MCF 10A (cell line): Measurements from ENCODE around the gene SSX2IP. TPM values are rescaled to one million over a fixed set of nuclear protein-coding genes. Genes with fewer than 3 reads are reported as not detected.
A peak's percentile ranks its signal among the peaks of the same experiment; 100 is the strongest.

Source experiments
- BruUV-seq: library from RNA; stranded (reverse); fragments of 400-500 nt; replicated peaks from 2 replicates; lab custom pipeline; 2021; lab: Mats Ljungman, UMichigan
- CTCF ChIA-PET: fragments of 300-600 bp; sonication (Branson Sonifier 250); formaldehyde crosslinking; extraction: SDS; loops from one replicate; lab custom pipeline; 2021; ENCODE audit warnings: antibody characterized with exemption, inconsistent platforms; lab: Yijun Ruan, JAX
- POLR2A ChIA-PET: fragments of 300-600, 350-650 bp; sonication (Branson Sonifier 250); formaldehyde crosslinking; extraction: SDS; loops from one replicate; lab custom pipeline; 2020; ENCODE audit warnings: antibody characterized with exemption, inconsistent platforms; lab: Yijun Ruan, JAX
- DNase-seq: peaks from one replicate; pipeline ENCODE4 v3.0.0-alpha.2; 2018; ENCODE audit not compliant: unreplicated experiment
- H3K27ac Mint-ChIP-seq: one replicate; pipeline ENCODE4 v1.8.0; 2022; ENCODE audit warnings: mild to moderate bottlenecking, low read depth, mixed read lengths; ENCODE audit not compliant: unreplicated experiment
- H3K27me3 Mint-ChIP-seq: one replicate; pipeline ENCODE4 v1.8.0; 2022; ENCODE audit warnings: mixed read lengths; ENCODE audit not compliant: insufficient read depth, unreplicated experiment
- H3K36me3 Mint-ChIP-seq: one replicate; pipeline ENCODE4 v1.8.0; 2022; ENCODE audit warnings: mild to moderate bottlenecking, moderate library complexity, mixed read lengths; ENCODE audit not compliant: insufficient read depth, unreplicated experiment
- H3K4me1 Mint-ChIP-seq: one replicate; pipeline ENCODE4 v1.8.0; 2022; ENCODE audit warnings: mixed read lengths; ENCODE audit not compliant: insufficient read depth, unreplicated experiment
- H3K4me3 Mint-ChIP-seq: one replicate; pipeline ENCODE4 v1.8.0; 2022; ENCODE audit warnings: mild to moderate bottlenecking, moderate library complexity, mixed read lengths; ENCODE audit not compliant: unreplicated experiment
- H3K9me3 Mint-ChIP-seq: one replicate; pipeline ENCODE4 v1.8.0; 2022; ENCODE audit warnings: mixed read lengths; ENCODE audit not compliant: unreplicated experiment
- intact Hi-C: fragments of 100-400 bp; cut with micrococcal nuclease; formaldehyde crosslinking; loops from 2 replicates; pipeline ENCODE4 v1.14.1; 2022
- total RNA-seq: library from RNA; stranded (reverse); gene quantifications from 2 replicates; pipeline ENCODE4 v1.2.3, GENCODE V29; 2022
- TF ChIP-seq, protein P1 (sequence below): fragments of 200-600 bp; IDR thresholded peaks from one replicate; pipeline ENCODE4 v1.8.0; 2022; ENCODE audit warnings: antibody characterized with exemption, mild to moderate bottlenecking; ENCODE audit not compliant: unreplicated experiment

Gene SSX2IP
- total RNA-seq, 1 experiment from 2014 or later: 19.4 TPM

DNA sequence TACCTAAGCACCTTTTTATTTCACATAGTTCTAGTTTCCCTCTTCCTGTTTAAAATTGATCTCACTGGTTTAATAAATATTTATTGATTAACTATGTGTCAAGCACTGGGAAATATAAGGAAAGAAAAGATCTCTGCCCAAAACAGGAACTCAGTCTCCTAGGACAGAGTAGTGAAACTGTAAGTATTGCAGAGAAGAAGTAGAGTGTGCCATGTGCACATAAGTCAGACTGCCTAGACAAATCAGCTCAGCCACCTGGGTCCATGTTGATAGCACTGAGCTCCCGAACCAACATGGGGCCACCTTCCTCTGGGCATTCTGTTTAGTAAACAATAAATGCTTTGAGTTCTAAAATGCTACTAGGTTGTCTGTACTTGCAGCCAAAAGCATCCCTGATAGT, 9.8 kb upstream of the SSX2IP start:
- H3K36me3 Mint-ChIP-seq: peaks cover 5% of the 10 kb centered on the region
- POLR2A ChIA-PET: interaction anchor here (0.6 to 3.2 kb wide), 4 partner anchors 9 to 196 kb away, joined by 3 to 17 read pairs (median 4); partner anchors contain the start of gene SSX2IP
- DNase-seq: no peak
- H3K27me3 Mint-ChIP-seq: no peaks in the 10 kb centered on the region
- intact Hi-C loops: no loop called here
- CTCF ChIA-PET: interaction anchor here (1.0 kb wide), 1 partner anchor 11 kb away, joined by 3 read pairs; no protein-coding TSS in a partner anchor
- BruUV-seq: no TSS peak
- peaks cover 29% of the 10 kb centered on the region for H3K4me1 Mint-ChIP-seq
- TF ChIP-seq, protein P1, sequence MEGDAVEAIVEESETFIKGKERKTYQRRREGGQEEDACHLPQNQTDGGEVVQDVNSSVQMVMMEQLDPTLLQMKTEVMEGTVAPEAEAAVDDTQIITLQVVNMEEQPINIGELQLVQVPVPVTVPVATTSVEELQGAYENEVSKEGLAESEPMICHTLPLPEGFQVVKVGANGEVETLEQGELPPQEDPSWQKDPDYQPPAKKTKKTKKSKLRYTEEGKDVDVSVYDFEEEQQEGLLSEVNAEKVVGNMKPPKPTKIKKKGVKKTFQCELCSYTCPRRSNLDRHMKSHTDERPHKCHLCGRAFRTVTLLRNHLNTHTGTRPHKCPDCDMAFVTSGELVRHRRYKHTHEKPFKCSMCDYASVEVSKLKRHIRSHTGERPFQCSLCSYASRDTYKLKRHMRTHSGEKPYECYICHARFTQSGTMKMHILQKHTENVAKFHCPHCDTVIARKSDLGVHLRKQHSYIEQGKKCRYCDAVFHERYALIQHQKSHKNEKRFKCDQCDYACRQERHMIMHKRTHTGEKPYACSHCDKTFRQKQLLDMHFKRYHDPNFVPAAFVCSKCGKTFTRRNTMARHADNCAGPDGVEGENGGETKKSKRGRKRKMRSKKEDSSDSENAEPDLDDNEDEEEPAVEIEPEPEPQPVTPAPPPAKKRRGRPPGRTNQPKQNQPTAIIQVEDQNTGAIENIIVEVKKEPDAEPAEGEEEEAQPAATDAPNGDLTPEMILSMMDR: no peak
- H3K4me3 Mint-ChIP-seq: no peak overlapping the region
- H3K27ac Mint-ChIP-seq: no peak overlapping the region
- H3K9me3 Mint-ChIP-seq: no peaks in the 10 kb centered on the region

DNA sequence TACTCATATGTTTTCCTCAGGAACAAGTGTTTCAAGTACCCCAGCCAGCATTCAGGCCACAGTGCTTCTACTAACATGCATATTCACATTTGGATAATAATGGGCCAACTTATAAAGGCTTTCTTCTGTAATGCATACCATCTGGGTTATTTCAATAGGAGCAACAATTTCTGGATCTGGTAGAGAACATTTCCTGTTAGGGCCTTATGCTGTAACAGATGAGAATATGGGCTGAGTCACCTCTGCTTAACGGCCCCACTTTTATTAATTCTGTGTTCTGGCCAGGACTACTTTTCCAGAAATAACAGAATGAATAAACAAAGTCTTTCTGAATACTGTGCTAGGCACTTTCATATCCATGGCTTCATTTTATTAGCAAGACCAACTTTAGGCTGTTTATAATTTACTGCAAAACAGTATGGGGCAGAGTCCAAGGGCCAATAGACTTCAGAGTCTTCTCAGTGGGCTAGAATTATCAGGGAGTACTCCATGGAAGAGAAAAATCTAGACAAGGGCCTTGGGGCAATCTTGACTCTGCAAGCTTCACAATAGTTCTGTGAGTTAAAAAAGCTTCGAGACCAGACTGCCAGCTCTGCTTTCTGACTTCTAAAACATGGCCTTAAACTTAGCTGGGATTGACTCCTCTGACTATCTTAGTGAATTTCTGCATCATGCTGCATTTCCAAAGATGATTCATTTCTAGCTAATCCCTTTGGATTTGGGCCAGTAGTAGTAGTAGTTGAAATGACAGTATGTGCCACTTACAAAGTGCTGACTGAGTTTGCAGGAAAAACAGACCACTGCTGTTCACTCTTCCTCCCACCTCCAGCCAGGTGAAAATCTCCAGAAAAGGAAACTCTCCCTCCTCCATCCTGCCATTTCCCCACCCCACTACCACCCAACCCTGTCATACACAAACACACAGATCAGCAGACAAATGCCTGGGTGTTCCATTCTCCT, 8.2 kb upstream of the SSX2IP start:
- Mint-ChIP-seq H3K27me3 (no peaks in the 10 kb centered on the region), H3K27ac (peak overlapping the region; percentile 69), H3K4me3 (no peak overlapping the region), H3K36me3 (peaks cover 5% of the 10 kb centered on the region), H3K4me1 (peaks cover 29% of the 10 kb centered on the region), H3K9me3 (no peaks in the 10 kb centered on the region)
- BruUV-seq: no TSS peak
- CTCF ChIA-PET: interaction anchor here (0.7 to 1.3 kb wide), 5 partner anchors 10 to 256 kb away, joined by 3 to 4 read pairs (median 3); no protein-coding TSS in a partner anchor
- intact Hi-C loops: no loop called here
- TF ChIP-seq, protein P1: no peak
- POLR2A ChIA-PET: interaction anchor here (0.6 to 3.2 kb wide), 15 partner anchors 9 to 269 kb away, joined by 3 to 17 read pairs (median 4); partner anchors contain the start of genes CTBS and RPF1
- peak; percentile 88 for DNase-seq

DNA sequence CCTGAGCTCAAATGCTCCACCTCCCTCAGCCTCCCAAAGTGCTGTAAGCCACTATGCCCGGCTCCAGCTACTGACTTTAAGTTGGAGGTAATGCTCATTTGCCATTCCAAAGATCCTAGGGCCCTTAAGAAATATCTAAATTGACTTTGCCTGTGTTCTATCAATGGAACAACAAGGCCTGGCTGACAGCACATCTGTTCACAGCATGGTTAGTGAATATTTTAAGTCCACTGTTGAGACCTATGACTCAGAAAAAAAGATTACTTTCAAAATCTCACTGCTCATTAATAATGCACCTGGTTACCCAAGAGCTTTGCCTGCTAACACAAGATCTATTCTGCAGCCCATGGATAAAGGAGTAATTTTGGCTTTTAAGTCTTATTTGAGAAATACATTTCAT, 3.5 kb upstream of the SSX2IP start:
- H3K9me3 Mint-ChIP-seq: no peaks in the 10 kb centered on the region
- no peak overlapping the region for H3K4me3 Mint-ChIP-seq
- POLR2A ChIA-PET: interaction anchor here (0.6 to 0.9 kb wide), 3 partner anchors 14 to 189 kb away, joined by 3 read pairs; no protein-coding TSS in a partner anchor
- H3K27me3 Mint-ChIP-seq: no peaks in the 10 kb centered on the region
- H3K27ac Mint-ChIP-seq: no peak overlapping the region
- no TSS peak for BruUV-seq
- TF ChIP-seq, protein P1: no peak
- H3K4me1 Mint-ChIP-seq: peaks cover 31% of the 10 kb centered on the region
- peaks cover 11% of the 10 kb centered on the region for H3K36me3 Mint-ChIP-seq
- CTCF ChIA-PET: interaction anchor here (0.6 to 1.7 kb wide), 3 partner anchors 60 to 761 kb away, joined by 3 to 10 read pairs (median 6); no protein-coding TSS in a partner anchor
- intact Hi-C loops: no loop called here
- DNase-seq: no peak

DNA sequence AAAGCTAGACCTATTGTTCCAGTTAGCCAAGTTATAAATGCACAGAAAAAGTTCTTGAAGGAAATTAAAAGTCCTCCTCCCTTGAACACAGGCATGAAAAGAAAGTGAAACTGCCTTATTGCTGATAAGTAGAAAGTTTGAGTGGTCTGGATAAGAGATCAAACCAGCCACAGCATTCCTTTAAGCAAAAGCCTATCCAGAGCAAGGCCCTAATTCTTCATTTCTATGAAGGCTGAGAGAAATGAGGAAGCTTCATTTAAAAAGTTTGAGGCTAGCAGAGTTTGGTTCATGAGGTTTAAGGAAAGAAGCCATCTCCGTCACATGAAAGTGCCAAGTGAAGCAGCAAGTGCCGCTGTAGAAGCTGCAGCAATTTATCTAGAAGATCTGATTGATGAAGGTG, 2.7 kb upstream of the SSX2IP start:
- DNase-seq: no peak
- ChIA-PET CTCF (interaction anchor here (1.3 to 1.7 kb wide), 2 partner anchors 60 to 61 kb away, joined by 6 to 10 read pairs; no protein-coding TSS in a partner anchor), POLR2A (interaction anchor here (0.9 kb wide), 1 partner anchor 15 kb away, joined by 3 read pairs; no protein-coding TSS in a partner anchor)
- peaks cover 32% of the 10 kb centered on the region for H3K4me1 Mint-ChIP-seq
- no peak overlapping the region for H3K4me3 Mint-ChIP-seq
- H3K9me3 Mint-ChIP-seq: no peaks in the 10 kb centered on the region
- intact Hi-C loops: no loop called here
- H3K27me3 Mint-ChIP-seq: no peaks in the 10 kb centered on the region
- H3K36me3 Mint-ChIP-seq: peaks cover 11% of the 10 kb centered on the region
- TF ChIP-seq, protein P1: no peak
- no peak overlapping the region for H3K27ac Mint-ChIP-seq
- BruUV-seq: no TSS peak
